ENCODE results near the gene KRT36.

GRCh38 chr17:41537614-41537954 lies 47.9 kb upstream of the KRT36 start:
- no peak for TF ChIP-seq CTCF (conservative IDR thresholded peaks at IDR 0.05)
- no peak for TF ChIP-seq ZFX (IDR thresholded peaks at IDR 0.05)
